HepG2 (cell line): ENCODE data around the gene MGAT5. TPM values are rescaled to one million over a fixed set of nuclear protein-coding genes. Genes with fewer than 3 reads are reported as not detected.
A peak's percentile ranks its signal among the peaks of the same experiment; 100 is the strongest.

Experiments used
- AGO1 ChIP-seq: fragments of 200-400 bp; formaldehyde crosslinking; IDR thresholded peaks from 2 replicates; pipeline ENCODE4 v1.6.1; 2017; ENCODE audit warnings: mild to moderate bottlenecking, low read depth, low read length, moderate library complexity; ENCODE audit not compliant: poor library complexity, severe bottlenecking
- ARID3A ChIP-seq: IDR thresholded peaks from 2 replicates; pipeline ENCODE4 v1.6.1; 2012; ENCODE audit warnings: low read depth, low read length, improper control_type of control experiment
- ATF3 ChIP-seq: sonication (generic); formaldehyde crosslinking; IDR thresholded peaks from 2 replicates; pipeline ENCODE4 v1.4.0; 2020; ENCODE audit warnings: missing genetic modification reagents
- BRCA1 ChIP-seq: sonication (generic); formaldehyde crosslinking; IDR thresholded peaks from 2 replicates; pipeline ENCODE4 v1.4.0; 2020; ENCODE audit warnings: missing genetic modification reagents
- FOXO1 ChIP-seq: sonication (generic); formaldehyde crosslinking; IDR thresholded peaks from 2 replicates; pipeline ENCODE4 v1.4.0; 2020; ENCODE audit warnings: missing genetic modification reagents
- HNRNPL ChIP-seq: fragments of 200-400 bp; formaldehyde crosslinking; IDR thresholded peaks from 2 replicates; pipeline ENCODE4 v1.6.1; 2017; ENCODE audit warnings: mild to moderate bottlenecking, low read depth, low read length
- HOXA5 ChIP-seq: sonication (generic); formaldehyde crosslinking; IDR thresholded peaks from 2 replicates; pipeline ENCODE4 v1.4.0; 2020; ENCODE audit warnings: missing genetic modification reagents
- ISL2 ChIP-seq: sonication (generic); formaldehyde crosslinking; IDR thresholded peaks from 2 replicates; pipeline ENCODE4 v1.5.0; 2020; ENCODE audit warnings: missing genetic modification reagents
- KLF16 ChIP-seq, 2 experiments: sonication (generic) in 1 of 2; formaldehyde crosslinking in 1 of 2; IDR thresholded peaks; 2 replicates each; pipeline versions ENCODE4 v1.6.1 to v1.8.0; 2016 to 2023; ENCODE audit warnings: missing genetic modification reagents in 2 of 2, missing compliant biosample characterization in 1 of 2
- NFRKB ChIP-seq: fragments of 450-650 bp; IDR thresholded peaks from 2 replicates; pipeline ENCODE4 v1.6.1; 2017
- NR2F1 ChIP-seq, 2 experiments: fragments of 450-650 bp in 1 of 2; formaldehyde crosslinking in 1 of 2; IDR thresholded peaks; 2 replicates each; pipeline versions ENCODE4 v1.5.0 to v1.6.1; 2016 to 2020; ENCODE audit warnings: mild to moderate bottlenecking in 1 of 2, missing compliant biosample characterization in 1 of 2, missing genetic modification reagents in 1 of 2, moderate library complexity in 1 of 2
- RBM22 ChIP-seq: fragments of 200-400 bp; formaldehyde crosslinking; optimal IDR thresholded peaks from 2 replicates; pipeline ENCODE3; 2017; ENCODE audit warnings: mild to moderate bottlenecking, low read length, moderate library complexity
- SAFB2 ChIP-seq: sonication (generic); formaldehyde crosslinking; IDR thresholded peaks from 2 replicates; pipeline ENCODE4 v1.5.1; 2020; ENCODE audit warnings: missing genetic modification reagents, low read depth, mild to moderate bottlenecking, borderline replicate concordance
- SMARCE1 ChIP-seq: fragments of 450-650 bp; IDR thresholded peaks from 2 replicates; pipeline ENCODE4 v1.6.1; 2017; ENCODE audit warnings: borderline replicate concordance
- SP2 ChIP-seq: sonication (generic); formaldehyde crosslinking; IDR thresholded peaks from 2 replicates; pipeline ENCODE4 v1.5.1; 2020; ENCODE audit warnings: mild to moderate bottlenecking, missing genetic modification reagents
- THAP9 ChIP-seq: sonication (generic); formaldehyde crosslinking; IDR thresholded peaks from 2 replicates; pipeline ENCODE4; 2020; ENCODE audit warnings: missing genetic modification reagents, mild to moderate bottlenecking, borderline replicate concordance
- TOPORS ChIP-seq: sonication (generic); formaldehyde crosslinking; IDR thresholded peaks from 2 replicates; pipeline ENCODE4 v1.8.0; 2023; ENCODE audit warnings: mild to moderate bottlenecking, missing genetic modification reagents
- WIZ ChIP-seq: sonication (generic); formaldehyde crosslinking; IDR thresholded peaks from 2 replicates; pipeline ENCODE4 v1.5.1; 2020; ENCODE audit warnings: mild to moderate bottlenecking, missing genetic modification reagents
- ZBTB25 ChIP-seq: IDR thresholded peaks from 2 replicates; pipeline ENCODE4 v1.6.1; 2018; ENCODE audit warnings: missing genetic modification reagents
- ZBTB7A ChIP-seq: sonication (generic); formaldehyde crosslinking; IDR thresholded peaks from 2 replicates; pipeline ENCODE4 v1.8.0; 2022; ENCODE audit warnings: mild to moderate bottlenecking, missing genetic modification reagents
- ZNF34 ChIP-seq: sonication (generic); formaldehyde crosslinking; IDR thresholded peaks from 2 replicates; pipeline ENCODE4 v1.4.0; 2020; ENCODE audit warnings: mild to moderate bottlenecking, missing genetic modification reagents, borderline replicate concordance
- ZNF567 ChIP-seq: sonication (generic); formaldehyde crosslinking; IDR thresholded peaks from 2 replicates; pipeline ENCODE4 v1.8.1; 2023; ENCODE audit warnings: mild to moderate bottlenecking, missing genetic modification reagents, borderline replicate concordance
- ZNF746 ChIP-seq: sonication (generic); formaldehyde crosslinking; IDR thresholded peaks from 2 replicates; pipeline ENCODE4 v1.8.0; 2022; ENCODE audit warnings: mild to moderate bottlenecking, missing genetic modification reagents
- ZNF841 ChIP-seq: sonication (generic); formaldehyde crosslinking; IDR thresholded peaks from 2 replicates; pipeline ENCODE4 v1.8.1; 2023; ENCODE audit warnings: missing genetic modification reagents, borderline replicate concordance
- polyA plus RNA-seq, 8 experiments: library from polyadenylated mRNA; depleted of rRNA in 3 of 8; stranded (reverse) in 7 of 8; unstranded in 1 of 8; fragments of >200 nt; fragmentation: Illumina TruSeq in 4 of 8; extraction: Trizol in 4 of 8; gene quantifications; 2 replicates each; pipeline versions ENCODE4 v1.2.1 to v1.2.3, GENCODE V29; 2011 to 2016; ENCODE audit warnings: low read depth in 4 of 8, missing spikeins in 1 of 8, mixed read lengths in 1 of 8; ENCODE audit not compliant: insufficient read depth in 1 of 8
- total RNA-seq, 5 experiments: library from RNA; depleted of rRNA; stranded (reverse); fragments of >200 nt; fragmentation: Illumina TruSeq; extraction: Trizol; gene quantifications; 2 replicates each; pipeline ENCODE4 v1.2.3, GENCODE V29; 2016; ENCODE audit warnings: low read depth in 1 of 5

The MGAT5 gene
- total and polyA plus RNA-seq, 2 of the 13 experiments (the other 11 are each of a cell fraction or from before 2014, with no cell fraction given), result 33.1 to 60.2 TPM

GRCh38 chr2:134432435-134432883 is 178.6 kb downstream of the MGAT5 start (continued):
- no peak for TF ChIP-seq ZNF567 (CRISPR knock-in tag)
- TF ChIP-seq ARID3A, result peak; percentile 76
- TF ChIP-seq SP2 (CRISPR knock-in tag), result no peak
- peak; percentile 99 for TF ChIP-seq RBM22
- peak; percentile 89; the same call in 1 of the 2 replicates for TF ChIP-seq ZBTB25 (CRISPR knock-in tag)
- TF ChIP-seq ISL2 (CRISPR knock-in tag), result peak; percentile 96
- TF ChIP-seq SAFB2, result no peak
- TF ChIP-seq ZNF34, result 0 out of 2 replicates have a peak, but pooled peaks have one; percentile 55
- TF ChIP-seq ZBTB7A, result no peak; the same call in 1 of the 2 replicates
- no peak for TF ChIP-seq THAP9 (CRISPR knock-in tag)
- no peak for TF ChIP-seq TOPORS
- peak; percentile 85 for TF ChIP-seq FOXO1 (CRISPR knock-in tag)
- no peak for TF ChIP-seq ZNF746 (CRISPR knock-in tag)
- peak; percentile 51; the same call in 1 of the 2 replicates for TF ChIP-seq ATF3 (CRISPR knock-in tag)
- no peak for TF ChIP-seq ZNF841 (CRISPR knock-in tag)
- TF ChIP-seq NFRKB, result no peak
- no peak for TF ChIP-seq BRCA1 (CRISPR knock-in tag)
- no peak; a peak in 2 of 4 replicates for TF ChIP-seq NR2F1 (CRISPR knock-in tag; IDR thresholded peaks at IDR 0.05)
- peak; percentile 84; the same call in 1 of the 2 replicates for TF ChIP-seq WIZ (CRISPR knock-in tag)
- TF ChIP-seq AGO1, result no peak
- no peak for TF ChIP-seq SMARCE1
- peak; percentile 87; the same call in 1 of the 2 replicates for TF ChIP-seq HOXA5 (CRISPR knock-in tag)
- peak in 1 of 2 experiments; percentile 96; a peak in 2 of 4 replicates for TF ChIP-seq KLF16 (CRISPR knock-in tag; IDR thresholded peaks at IDR 0.05)
- no peak for TF ChIP-seq HNRNPL
